ENCODE results near the gene ETV6. TPM values are rescaled to one million over a fixed set of nuclear protein-coding genes. Genes with fewer than 3 reads are reported as not detected.

Gene ETV6
- total and polyA plus RNA-seq, 2 of the 8 experiments (the other 6 are each of a cell fraction or from before 2014, with no cell fraction given): 5.5 to 23.9 TPM

- no peak overlapping the region for H4K91ac ChIP-seq (replicated peaks; ENCODE audit: insufficient read length, low read length)
- H2AK5ac ChIP-seq (ENCODE audit: low read depth, low read length): no peak overlapping the region
- no peak overlapping the region for H3K56ac ChIP-seq (replicated peaks; ENCODE audit: insufficient read length, low read depth, low read length)
- no peaks in the 10 kb centered on the region for H3K23me2 ChIP-seq (ENCODE audit: low read depth, low read length)
- no peak overlapping the region for H3K23ac ChIP-seq (ENCODE audit: insufficient read length)
- H3K4ac ChIP-seq (replicated peaks; ENCODE audit: insufficient read length, low read depth, low read length): no peak overlapping the region
- H3K4me1 ChIP-seq (replicated peaks in 1 of 4; ENCODE audit: control insufficient read depth in 3 of 4, insufficient read depth in 4 of 4, low read length in 3 of 4): no peaks in the 10 kb centered on the region
- H3K27me3 ChIP-seq (replicated peaks in 1 of 4; ENCODE audit: control insufficient read depth in 3 of 4, extremely low read depth in 1 of 4, insufficient read depth in 3 of 4, low read length in 3 of 4): no peaks in the 10 kb centered on the region; a peak in 1 of 7 replicates
- H3K4me2 ChIP-seq (ENCODE audit: insufficient read depth in 1 of 2, low read depth in 2 of 2, low read length in 2 of 2): no peak overlapping the region
- no peaks in the 10 kb centered on the region for H3K79me2 ChIP-seq (ENCODE audit: control insufficient read depth in 1 of 2, insufficient read depth in 2 of 2, low read length in 2 of 2)
- no peak overlapping the region for H4K8ac ChIP-seq (ENCODE audit: extremely low read depth, insufficient read depth, low read length)
- H3K36me3 ChIP-seq (ENCODE audit: control insufficient read depth in 2 of 4, insufficient read depth in 4 of 4, low read length in 3 of 4): peaks cover 0 to 3% (median 0%) of the 10 kb centered on the region in 4 experiments; a peak in 1 of 8 replicates
- H2BK12ac ChIP-seq (ENCODE audit: low read depth, low read length): no peak overlapping the region
- H4K20me1 ChIP-seq (replicated peaks in 1 of 2; ENCODE audit: control insufficient read depth in 1 of 2, insufficient read depth in 2 of 2, low read length in 2 of 2): no peaks in the 10 kb centered on the region
- ChIA-PET POLR2A (ENCODE audit: partially characterized antibody) (no interaction called here), CTCF (ENCODE audit: partially characterized antibody) (interaction anchor here (1.5 kb wide), 1 partner anchor 9 kb away, joined by 5 read pairs; no protein-coding TSS in a partner anchor)
- no peak overlapping the region for H3K27ac ChIP-seq (ENCODE audit: low read depth, low read length)
- H2BK120ac ChIP-seq (replicated peaks; ENCODE audit: low read depth, low read length): no peak overlapping the region
- H3K79me1 ChIP-seq (ENCODE audit: low read depth, low read length): no peaks in the 10 kb centered on the region; the same call in 1 of the 2 replicates
- WGBS, 2 experiments (ENCODE audit: extremely low coverage in 1 of 2, insufficient coverage in 1 of 2, insufficient read length in 1 of 2, insufficient replicate concordance in 2 of 2, low coverage in 1 of 2, low lambda C conversion rate in 2 of 2, missing lambda C conversion rate in 1 of 2): 80% methylated on average over 1 of the region's 1 CpG; no CpG with 5 or more reads in 1 of the 2 experiments
- no peak overlapping the region for H4K5ac ChIP-seq (ENCODE audit: insufficient read length, low read depth, low read length)
- DNase-seq (ENCODE audit: low read depth in 1 of 2, low spot score in 2 of 2): no peak
- no peak overlapping the region for H3K9ac ChIP-seq (replicated peaks in 1 of 4; ENCODE audit: extremely low read depth in 1 of 4, low read depth in 3 of 4, low read length in 3 of 4)
- no peak overlapping the region for H2AFZ ChIP-seq (ENCODE audit: low read length)
- no peak for TF ChIP-seq SIN3A (conservative IDR thresholded peaks at IDR 0.05 in 1 of 2, IDR thresholded peaks at IDR 0.05 in 1 of 2; ENCODE audit: low read depth in 1 of 2, low read length in 2 of 2)
- TF ChIP-seq POLR2A (IDR thresholded peaks at IDR 0.05; ENCODE audit: control extremely low read depth in 1 of 2, low read depth in 2 of 2, low read length in 2 of 2): no peak
- TF ChIP-seq NANOG (IDR thresholded peaks at IDR 0.05; ENCODE audit: insufficient read depth, low read depth, low read length, poor library complexity, severe bottlenecking): no peak
- no peak for TF ChIP-seq TCF12 (IDR thresholded peaks at IDR 0.05; ENCODE audit: low read depth, low read length)
- no peak for TF ChIP-seq BACH1 (IDR thresholded peaks at IDR 0.05; ENCODE audit: low read length)
- TF ChIP-seq SRF (IDR thresholded peaks at IDR 0.05; ENCODE audit: low read depth, low read length): no peak
- H3K18ac ChIP-seq (ENCODE audit: extremely low read depth, low read length): no peak overlapping the region
- FAIRE-seq: no peak
- no peaks in the 10 kb centered on the region for H3K9me3 ChIP-seq (ENCODE audit: insufficient read depth in 2 of 2, low read depth in 1 of 2, low read length in 1 of 2)
- H3K14ac ChIP-seq (ENCODE audit: insufficient read length): no peak overlapping the region
- no peak overlapping the region for H2BK20ac ChIP-seq (ENCODE audit: low read length)
- no peak overlapping the region for H2BK15ac ChIP-seq (ENCODE audit: low read length)
- H3K4me3 ChIP-seq (ENCODE audit: extremely low read depth in 1 of 4, insufficient read depth in 2 of 4, low read depth in 3 of 4, low read length in 4 of 4): no peak overlapping the region
- H2BK5ac ChIP-seq (ENCODE audit: low read depth, low read length): no peak overlapping the region
Observed at GRCh38 chr12:11847539-11847938, 198.1 kb downstream of the ETV6 start.

All from H1 (cell line).